SJSA1 (cell line): Measurements from ENCODE around the gene ERLIN1. TPM values are rescaled to one million over a fixed set of nuclear protein-coding genes. Genes with fewer than 3 reads are reported as not detected.

Source experiments
- DNase-seq, 2 experiments: peaks; one replicate each; pipeline ENCODE4 v3.0.0-alpha.2; 2015 to 2020; ENCODE audit warnings: low spot score in 2 of 2, low read depth in 1 of 2
- H3K27ac ChIP-seq: fragments of 250-450 bp; sonication (Bioruptor Pico); 2 replicates; pipeline ENCODE4 v1.5.1; 2020; ENCODE audit warnings: mild to moderate bottlenecking, moderate library complexity
- H3K27me3 ChIP-seq: fragments of 250-450 bp; sonication (Bioruptor Pico); replicated peaks from 2 replicates; pipeline ENCODE4 v1.5.1; 2020; ENCODE audit warnings: mild to moderate bottlenecking, moderate library complexity
- H3K36me3 ChIP-seq: fragments of 250-450 bp; sonication (Bioruptor Pico); 2 replicates; pipeline ENCODE4 v1.5.1; 2020; ENCODE audit warnings: mild to moderate bottlenecking
- H3K4me1 ChIP-seq: fragments of 250-450 bp; sonication (Bioruptor Pico); replicated peaks from 2 replicates; pipeline ENCODE4 v1.6.1; 2021; ENCODE audit warnings: mild to moderate bottlenecking
- H3K4me3 ChIP-seq: fragments of 250-450 bp; sonication (Bioruptor Pico); 2 replicates; pipeline ENCODE4 v1.5.1; 2020; ENCODE audit warnings: mild to moderate bottlenecking
- H3K9me3 ChIP-seq: fragments of 250-450 bp; sonication (Bioruptor Pico); replicated peaks from 2 replicates; pipeline ENCODE4 v1.5.1; 2020; ENCODE audit warnings: mild to moderate bottlenecking
- total RNA-seq: library from RNA; depleted of rRNA; stranded (reverse); fragments of >200 nt; shearing (Covaris generic); gene quantifications from 2 replicates; pipeline ENCODE4 v1.2.3, GENCODE V29; 2014

Gene ERLIN1
- total RNA-seq, 1 experiment from 2014 or later = 48.2 TPM

GRCh38 chr10:100158044-100158805 is 27.6 kb downstream of the ERLIN1 start:
- H3K36me3 ChIP-seq = peaks cover 69% of the 10 kb centered on the region
- no peak overlapping the region for H3K27ac ChIP-seq
- H3K4me1 ChIP-seq = no peaks in the 10 kb centered on the region
- DNase-seq = no peak
- H3K9me3 ChIP-seq = no peaks in the 10 kb centered on the region
- no peaks in the 10 kb centered on the region for H3K27me3 ChIP-seq
- H3K4me3 ChIP-seq = no peak overlapping the region

- Histone ChIP-seq H3K27me3 (no peaks in the 10 kb centered on the region), H3K36me3 (peaks cover 71% of the 10 kb centered on the region), H3K27ac (no peak overlapping the region), H3K4me3 (no peak overlapping the region), H3K9me3 (no peaks in the 10 kb centered on the region), H3K4me1 (no peaks in the 10 kb centered on the region)
- DNase-seq = no peak
These were observed 28.7 kb downstream of the ERLIN1 start for GRCh38 chr10:100157156-100157555.

- DNase-seq = no peak
- no peaks in the 10 kb centered on the region for H3K27me3 ChIP-seq
These were observed 29.9 kb downstream of the ERLIN1 start for GRCh38 chr10:100155936-100156335.

GRCh38 chr10:100154666-100155065 is 31.2 kb downstream of the ERLIN1 start:
- no peaks in the 10 kb centered on the region for H3K9me3 ChIP-seq
- no peaks in the 10 kb centered on the region for H3K4me1 ChIP-seq
- no peak overlapping the region for H3K27ac ChIP-seq
- no peak overlapping the region for H3K4me3 ChIP-seq
- H3K27me3 ChIP-seq = no peaks in the 10 kb centered on the region
- peaks cover 85% of the 10 kb centered on the region for H3K36me3 ChIP-seq
- DNase-seq = no peak

More at GRCh38 chr10:100155936-100156335, 29.9 kb downstream of the ERLIN1 start:
- Histone ChIP-seq H3K9me3 (no peaks in the 10 kb centered on the region), H3K4me3 (no peak overlapping the region), H3K4me1 (no peaks in the 10 kb centered on the region), H3K27ac (no peak overlapping the region), H3K36me3 (peaks cover 80% of the 10 kb centered on the region)

GRCh38 chr10:100153239-100153825 is 32.5 kb downstream of the ERLIN1 start:
- Histone ChIP-seq H3K27me3 (no peaks in the 10 kb centered on the region), H3K36me3 (peaks cover 79% of the 10 kb centered on the region), H3K4me3 (no peak overlapping the region), H3K4me1 (no peaks in the 10 kb centered on the region), H3K27ac (no peak overlapping the region), H3K9me3 (no peaks in the 10 kb centered on the region)
- no peak for DNase-seq

GRCh38 chr10:100151723-100152300 is 34.0 kb downstream of the ERLIN1 start:
- peaks cover 65% of the 10 kb centered on the region for H3K36me3 ChIP-seq
- no peaks in the 10 kb centered on the region for H3K9me3 ChIP-seq
- no peaks in the 10 kb centered on the region for H3K27me3 ChIP-seq
- H3K4me1 ChIP-seq = no peaks in the 10 kb centered on the region
- no peak for DNase-seq
- H3K4me3 ChIP-seq = no peak overlapping the region
- no peak overlapping the region for H3K27ac ChIP-seq

GRCh38 chr10:100148353-100149211 is 37.2 kb downstream of the ERLIN1 start:
- Histone ChIP-seq H3K36me3 (peaks cover 36% of the 10 kb centered on the region), H3K27ac (no peak overlapping the region), H3K4me1 (no peaks in the 10 kb centered on the region), H3K4me3 (no peak overlapping the region), H3K9me3 (no peaks in the 10 kb centered on the region), H3K27me3 (no peaks in the 10 kb centered on the region)
- no peak for DNase-seq

- peaks cover 21% of the 10 kb centered on the region for H3K36me3 ChIP-seq
- H3K27ac ChIP-seq = no peak overlapping the region
- no peak for DNase-seq
- H3K27me3 ChIP-seq = peaks cover 7% of the 10 kb centered on the region; the same call in 1 of the 2 replicates
- no peaks in the 10 kb centered on the region for H3K9me3 ChIP-seq
- H3K4me3 ChIP-seq = no peak overlapping the region
- H3K4me1 ChIP-seq = no peaks in the 10 kb centered on the region
These were observed 38.8 kb downstream of the ERLIN1 start for GRCh38 chr10:100146875-100147650.

- no peak overlapping the region for H3K4me3 ChIP-seq
- no peak for DNase-seq
- H3K36me3 ChIP-seq = peaks cover 14% of the 10 kb centered on the region
- peaks cover 12% of the 10 kb centered on the region for H3K27me3 ChIP-seq
- no peaks in the 10 kb centered on the region for H3K4me1 ChIP-seq
- H3K27ac ChIP-seq = no peak overlapping the region
- no peaks in the 10 kb centered on the region for H3K9me3 ChIP-seq
These were observed 39.4 kb downstream of the ERLIN1 start for GRCh38 chr10:100146398-100146797.

GRCh38 chr10:100143756-100144155 is 42.1 kb downstream of the ERLIN1 start:
- Histone ChIP-seq H3K4me3 (no peak overlapping the region), H3K4me1 (no peaks in the 10 kb centered on the region), H3K27ac (no peak overlapping the region), H3K9me3 (no peaks in the 10 kb centered on the region), H3K27me3 (peaks cover 30% of the 10 kb centered on the region), H3K36me3 (no peaks in the 10 kb centered on the region)
- no peak for DNase-seq

GRCh38 chr10:100141446-100142087 is 44.3 kb downstream of the ERLIN1 start:
- DNase-seq = no peak
- H3K27me3 ChIP-seq = peaks cover 34% of the 10 kb centered on the region

GRCh38 chr10:100140070-100140469 is 45.8 kb downstream of the ERLIN1 start:
- DNase-seq = no peak
- Histone ChIP-seq H3K27me3 (peaks cover 38% of the 10 kb centered on the region), H3K4me3 (no peak overlapping the region), H3K36me3 (no peaks in the 10 kb centered on the region), H3K9me3 (no peaks in the 10 kb centered on the region), H3K27ac (no peak overlapping the region), H3K4me1 (no peaks in the 10 kb centered on the region)

More at GRCh38 chr10:100141446-100142087, 44.3 kb downstream of the ERLIN1 start:
- no peak overlapping the region for H3K27ac ChIP-seq
- H3K4me1 ChIP-seq = no peaks in the 10 kb centered on the region
- no peak overlapping the region for H3K4me3 ChIP-seq
- H3K36me3 ChIP-seq = no peaks in the 10 kb centered on the region
- no peaks in the 10 kb centered on the region for H3K9me3 ChIP-seq
